K562 (cell line): Measurements from ENCODE around the gene TTC23L. TPM values are rescaled to one million over a fixed set of nuclear protein-coding genes. Genes with fewer than 3 reads are reported as not detected.

Experiments used
- CUX1 ChIP-seq: fragments of 200-800 bp; sonication (Bioruptor generic); IDR thresholded peaks from 2 replicates; pipeline ENCODE4 v1.6.1; 2016; ENCODE audit warnings: missing genetic modification characterization, missing compliant biosample characterization
- ETV6 ChIP-seq, 3 experiments: fragments of 150-350 bp in 1 of 3; sonication (generic) in 1 of 3; formaldehyde crosslinking in 1 of 3; IDR thresholded peaks; 2 replicates each; pipeline versions ENCODE4 v1.6.1 to v1.8.0; 2014 to 2022; ENCODE audit warnings: borderline replicate concordance in 2 of 3, low read depth in 2 of 3, antibody characterized with exemption in 1 of 3, low read length in 1 of 3, mild to moderate bottlenecking in 1 of 3, missing genetic modification reagents in 1 of 3
- GTF3C2 ChIP-seq: IDR thresholded peaks from 3 replicates; pipeline ENCODE4 v1.6.1; 2011; ENCODE audit warnings: borderline replicate concordance, mild to moderate bottlenecking, moderate library complexity; ENCODE audit not compliant: insufficient read length; ENCODE audit errors: extremely low read depth
- HMBOX1 ChIP-seq: sonication (generic); IDR thresholded peaks from 2 replicates; pipeline ENCODE4 v1.6.1; 2016
- MNT ChIP-seq, 2 experiments: fragments of 450-650 bp; conservative IDR thresholded peaks; 2 replicates each; pipeline ENCODE4 v1.6.1; 2017; ENCODE audit warnings: mild to moderate bottlenecking in 2 of 2, moderate library complexity in 2 of 2
- PPARD ChIP-seq: fragments of 250-450 bp; sonication (Bioruptor Pico); IDR thresholded peaks from 2 replicates; pipeline ENCODE4 v1.8.0; 2022; ENCODE audit warnings: inconsistent platforms, mild to moderate bottlenecking, moderate library complexity
- RBM17 ChIP-seq: fragments of 200-400 bp; formaldehyde crosslinking; IDR thresholded peaks from 2 replicates; pipeline ENCODE4 v1.6.1; 2017; ENCODE audit warnings: low read depth, mild to moderate bottlenecking, low read length, borderline replicate concordance
- SRF ChIP-seq, 2 experiments: fragments of 250-450, 450-650 bp in 1 of 2; sonication (Bioruptor Pico) in 1 of 2; sonication (generic) in 1 of 2; formaldehyde crosslinking; IDR thresholded peaks; 2 replicates each; pipeline versions ENCODE4 v1.5.0 to v1.5.1; 2020 to 2022; ENCODE audit warnings: mild to moderate bottlenecking in 1 of 2, missing genetic modification reagents in 1 of 2
- ZNF280A ChIP-seq: fragments of 450-650 bp; IDR thresholded peaks from 2 replicates; pipeline ENCODE4 v1.6.1; 2018; ENCODE audit warnings: mild to moderate bottlenecking, low read depth; ENCODE audit not compliant: partially characterized antibody
- ZNF311 ChIP-seq: fragments of 250-450 bp; sonication (Bioruptor Pico); IDR thresholded peaks from 2 replicates; pipeline ENCODE4 v1.4.0; 2020; ENCODE audit warnings: mild to moderate bottlenecking, moderate library complexity
- ZNF644 ChIP-seq: fragments of 200-800 bp; sonication (Bioruptor generic); IDR thresholded peaks from 2 replicates; pipeline ENCODE4 v1.6.1; 2016; ENCODE audit warnings: low read depth, missing genetic modification characterization, missing compliant biosample characterization
- ZSCAN29 ChIP-seq: fragments of 450-650 bp; IDR thresholded peaks from 2 replicates; pipeline ENCODE4 v1.6.1; 2017
- polyA plus RNA-seq, 8 experiments: library from polyadenylated mRNA; depleted of rRNA in 4 of 8; stranded (reverse) in 5 of 8; unstranded in 3 of 8; fragments of >200 nt; fragmentation: Nextera tagmentation in 2 of 8; fragmentation: Illumina TruSeq in 1 of 8; extraction: Ambion mirVana in 2 of 8; extraction: Trizol in 1 of 8; gene quantifications; 2 replicates each; pipeline versions ENCODE4 v1.2.1 to v1.2.3, GENCODE V29; 2011 to 2014; ENCODE audit warnings: inconsistent platforms in 1 of 8, missing spikeins in 1 of 8
- total RNA-seq, 7 experiments: library from RNA; depleted of rRNA in 6 of 7; stranded (reverse); fragments of >200 nt in 6 of 7; fragmentation: Illumina TruSeq in 2 of 7; extraction: Trizol in 2 of 7; gene quantifications; 2 replicates each; pipeline versions ENCODE4 v1.2.1 to v1.2.3, GENCODE V29; 2011 to 2021; ENCODE audit warnings: low replicate concordance in 1 of 7

TTC23L gene
- total and polyA plus RNA-seq, 9 of the 15 experiments (the other 6 are each of a cell fraction or from before 2014, with no cell fraction given), result 0.03 to 0.32 (median 0.14) TPM; not detected in 2

GRCh38 chr5:34915139-34915855, 76.3 kb downstream of the TTC23L start, which contains the start of the genes BRIX1 and RAD1 (continued):
- TF ChIP-seq MNT (conservative IDR thresholded peaks at IDR 0.05) (peak; percentile 92 to 97), ZNF644 (tag) (no peak), ZNF280A (no peak), ZSCAN29 (no peak), PPARD (CRISPR knock-in tag) (no peak), ETV6 (IDR thresholded peaks at IDR 0.05; ENCODE audit: borderline replicate concordance in 1 of 2, low read depth in 2 of 2, low read length in 1 of 2) (no peak; a peak in 1 of 4 replicates), ETV6 (CRISPR knock-in tag; IDR thresholded peaks at IDR 0.05; ENCODE audit: borderline replicate concordance) (no peak), ZNF311 (CRISPR knock-in tag) (no peak), HMBOX1 (peak; percentile 21; the same call in 1 of the 2 replicates), CUX1 (CRISPR knock-in tag) (no peak), GTF3C2 (no peak), SRF (CRISPR knock-in tag; IDR thresholded peaks at IDR 0.05) (peak in 1 of 2 experiments; percentile 57; a peak in 1 of 4 replicates), RBM17 (no peak)
